Measurements from ENCODE around the gene TUFT1. TPM values are rescaled to one million over a fixed set of nuclear protein-coding genes. Genes with fewer than 3 reads are reported as not detected.

TUFT1 gene
- total and polyA plus RNA-seq, 2 of the 13 experiments (the other 11 are each of a cell fraction or from before 2014, with no cell fraction given): 6.4 to 7.3 TPM

- Histone ChIP-seq H3K4me3 (replicated peaks in 1 of 3; ENCODE audit: insufficient read depth in 1 of 3, low read depth in 2 of 3, low read length in 3 of 3) (no peak overlapping the region), H3K27me3 (ENCODE audit: control insufficient read depth in 1 of 2, insufficient read depth in 2 of 2, low read length in 2 of 2) (no peaks in the 10 kb centered on the region), H2AFZ (ENCODE audit: low read length) (no peak overlapping the region), H3K4me2 (ENCODE audit: low read depth, low read length) (no peak overlapping the region), H3K9ac (ENCODE audit: insufficient read depth, low read depth, low read length) (no peak overlapping the region), H3K79me2 (ENCODE audit: insufficient read depth, low read length) (no peaks in the 10 kb centered on the region), H3K4me1 (ENCODE audit: insufficient read depth, low read length) (peaks cover 11% of the 10 kb centered on the region), H3K27ac (ENCODE audit: extremely low read length, insufficient read depth, low read length) (no peak overlapping the region), H4K20me1 (ENCODE audit: insufficient read depth, low read length) (no peaks in the 10 kb centered on the region), H3K36me3 (replicated peaks in 1 of 2; ENCODE audit: control insufficient read depth in 1 of 2, insufficient read depth in 2 of 2, low read length in 2 of 2) (no peaks in the 10 kb centered on the region), H3K9me3 (ENCODE audit: low read length) (no peaks in the 10 kb centered on the region)
- no peak for FAIRE-seq
- no peak for ATAC-seq
- ChIA-PET CTCF (ENCODE audit: low intra/inter-chr PET ratio, low total read pairs) (no interaction called here), POLR2A (interaction anchor here (1.9 kb wide), 1 partner anchor 15 kb away, joined by 5 read pairs; no protein-coding TSS in a partner anchor)
- TF ChIP-seq, protein P1, sequence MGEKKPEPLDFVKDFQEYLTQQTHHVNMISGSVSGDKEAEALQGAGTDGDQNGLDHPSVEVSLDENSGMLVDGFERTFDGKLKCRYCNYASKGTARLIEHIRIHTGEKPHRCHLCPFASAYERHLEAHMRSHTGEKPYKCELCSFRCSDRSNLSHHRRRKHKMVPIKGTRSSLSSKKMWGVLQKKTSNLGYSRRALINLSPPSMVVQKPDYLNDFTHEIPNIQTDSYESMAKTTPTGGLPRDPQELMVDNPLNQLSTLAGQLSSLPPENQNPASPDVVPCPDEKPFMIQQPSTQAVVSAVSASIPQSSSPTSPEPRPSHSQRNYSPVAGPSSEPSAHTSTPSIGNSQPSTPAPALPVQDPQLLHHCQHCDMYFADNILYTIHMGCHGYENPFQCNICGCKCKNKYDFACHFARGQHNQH (CRISPR knock-in tag; IDR thresholded peaks at IDR 0.05): no peak
- TF ChIP-seq PHF21A (CRISPR knock-in tag; IDR thresholded peaks at IDR 0.05) (no peak), HES4 (CRISPR knock-in tag; IDR thresholded peaks at IDR 0.05; ENCODE audit: borderline replicate concordance) (no peak), GRHL1 (CRISPR knock-in tag; conservative IDR thresholded peaks at IDR 0.05) (no peak), ZNF30 (CRISPR knock-in tag; IDR thresholded peaks at IDR 0.05) (no peak), ZNF451 (CRISPR knock-in tag; IDR thresholded peaks at IDR 0.05) (no peak), HMGA1 (CRISPR knock-in tag; conservative IDR thresholded peaks at IDR 0.05) (no peak), ZNF788 (CRISPR knock-in tag; IDR thresholded peaks at IDR 0.05; ENCODE audit: borderline replicate concordance) (no peak), SRSF1 (optimal IDR thresholded peaks at IDR 0.05; ENCODE audit: low read depth, low read length) (no peak), IRF2 (CRISPR knock-in tag; IDR thresholded peaks at IDR 0.05) (no peak), ZNF12 (CRISPR knock-in tag; IDR thresholded peaks at IDR 0.05) (no peak), POGZ (CRISPR knock-in tag; IDR thresholded peaks at IDR 0.05) (no peak), ZNF234 (CRISPR knock-in tag; conservative IDR thresholded peaks at IDR 0.05) (no peak), KLF12 (CRISPR knock-in tag; IDR thresholded peaks at IDR 0.05; ENCODE audit: borderline replicate concordance) (no peak), ZBTB39 (CRISPR knock-in tag; IDR thresholded peaks at IDR 0.05) (no peak), ZNF235 (CRISPR knock-in tag; IDR thresholded peaks at IDR 0.05; ENCODE audit: borderline replicate concordance) (no peak)
- no peak for DNase-seq (ENCODE audit: low spot score)
- intact Hi-C loops (cut with micrococcal nuclease; ENCODE audit: unreplicated experiment): no loop called here
- no TSS peak for BruUV-seq (replicated peaks)
- WGBS (ENCODE audit: low lambda C conversion rate): 98% methylated on average over 7 of the region's 7 CpGs
- in situ Hi-C loops (cut with HindIII; ENCODE audit: extremely low pct_ligation_motif_present, low pct_unique_long_range_greater_than_20kb): loop anchor here (25.0 kb wide), 1 partner anchor 213 kb away; no protein-coding TSS in a partner anchor
Observed at GRCh38 chr1:151524736-151525135, 15.4 kb upstream of the TUFT1 start.
